ENCODE results near the gene MYBPC2.

DNA sequence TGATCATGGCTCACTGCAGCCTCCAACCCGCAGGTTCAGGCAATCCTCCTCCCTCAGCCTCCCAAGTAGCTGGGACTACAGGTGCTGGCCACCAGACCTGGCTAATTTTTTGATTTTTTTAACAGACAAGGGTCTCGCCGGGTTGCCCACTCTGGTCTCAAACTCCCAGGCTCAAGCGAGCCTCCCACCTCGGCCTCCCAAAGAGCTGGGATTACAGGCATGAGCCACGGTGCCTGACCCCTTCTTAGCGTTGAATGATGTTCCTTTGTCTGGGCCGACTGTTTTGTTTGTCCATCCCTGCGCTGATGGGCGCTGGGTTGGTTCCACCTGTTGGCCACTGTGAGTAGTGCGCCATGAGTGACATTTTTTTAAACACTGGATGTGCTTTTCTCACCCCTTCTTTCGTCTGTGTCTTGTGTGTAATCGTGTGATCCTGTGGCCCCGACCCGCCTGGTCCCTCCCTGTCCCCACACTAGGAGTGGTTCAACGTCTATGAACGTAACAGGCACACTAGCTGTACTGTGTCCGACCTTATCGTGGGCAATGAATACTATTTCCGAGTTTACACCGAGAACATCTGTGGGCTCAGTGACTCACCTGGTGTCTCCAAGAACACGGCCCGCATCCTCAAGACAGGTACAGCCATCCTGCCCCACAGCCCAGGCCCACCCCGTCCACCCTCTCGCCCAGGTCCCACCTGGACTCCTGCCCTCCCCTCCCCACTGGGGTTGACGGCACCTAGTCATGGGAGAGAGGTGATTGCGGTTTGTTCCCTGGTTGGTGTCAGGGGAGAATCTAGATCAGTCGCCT is 28.6 kb downstream of the MYBPC2 start:
- TF ChIP-seq, protein P1, sequence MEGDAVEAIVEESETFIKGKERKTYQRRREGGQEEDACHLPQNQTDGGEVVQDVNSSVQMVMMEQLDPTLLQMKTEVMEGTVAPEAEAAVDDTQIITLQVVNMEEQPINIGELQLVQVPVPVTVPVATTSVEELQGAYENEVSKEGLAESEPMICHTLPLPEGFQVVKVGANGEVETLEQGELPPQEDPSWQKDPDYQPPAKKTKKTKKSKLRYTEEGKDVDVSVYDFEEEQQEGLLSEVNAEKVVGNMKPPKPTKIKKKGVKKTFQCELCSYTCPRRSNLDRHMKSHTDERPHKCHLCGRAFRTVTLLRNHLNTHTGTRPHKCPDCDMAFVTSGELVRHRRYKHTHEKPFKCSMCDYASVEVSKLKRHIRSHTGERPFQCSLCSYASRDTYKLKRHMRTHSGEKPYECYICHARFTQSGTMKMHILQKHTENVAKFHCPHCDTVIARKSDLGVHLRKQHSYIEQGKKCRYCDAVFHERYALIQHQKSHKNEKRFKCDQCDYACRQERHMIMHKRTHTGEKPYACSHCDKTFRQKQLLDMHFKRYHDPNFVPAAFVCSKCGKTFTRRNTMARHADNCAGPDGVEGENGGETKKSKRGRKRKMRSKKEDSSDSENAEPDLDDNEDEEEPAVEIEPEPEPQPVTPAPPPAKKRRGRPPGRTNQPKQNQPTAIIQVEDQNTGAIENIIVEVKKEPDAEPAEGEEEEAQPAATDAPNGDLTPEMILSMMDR (IDR thresholded peaks at IDR 0.05) = peak; percentile 38 to 75 (median 71)
- TF ChIP-seq POLR2AphosphoS5 (IDR thresholded peaks at IDR 0.05) (no peak), EP300 (IDR thresholded peaks at IDR 0.05) (no peak)

Measured in sigmoid colon (tissue), 4 donors.